Left lung (tissue), 10 donors: ENCODE data around the gene KCTD3. TPM values are rescaled to one million over a fixed set of nuclear protein-coding genes. Genes with fewer than 3 reads are reported as not detected.

Experiments used
- ATAC-seq: fragments of 200-7000 bp; cut with Tn5 transposase; one replicate; pipeline ENCODE4 v1.9.1; 2020; ENCODE audit warnings: moderate library complexity
- DNase-seq, 4 donors: peaks; one replicate each; pipeline ENCODE4 v3.0.0-alpha.2; 2013 to 2020
- H3K27ac ChIP-seq, 2 donors: fragments of 200-600 bp; sonication (generic) in 1 of 2; one replicate each; pipeline versions ENCODE4 v1.5.0 to v1.8.0; 2020 to 2021
- H3K27me3 ChIP-seq, 2 donors: fragments of 200-600 bp; sonication (generic) in 1 of 2; one replicate each; pipeline versions ENCODE4 v1.5.0 to v1.8.0; 2020 to 2021
- H3K36me3 ChIP-seq, 2 donors: fragments of 200-600 bp; sonication (generic) in 1 of 2; one replicate each; pipeline versions ENCODE4 v1.5.0 to v1.8.0; 2020 to 2021
- H3K4me1 ChIP-seq, 2 donors: fragments of 200-600 bp; one replicate each; pipeline ENCODE4 v1.8.0; 2021
- H3K4me3 ChIP-seq, 2 donors: fragments of 200-600 bp; sonication (generic) in 1 of 2; one replicate each; pipeline versions ENCODE4 v1.5.0 to v1.8.0; 2020 to 2021; ENCODE audit warnings: mild to moderate bottlenecking in 1 of 2
- H3K9me3 ChIP-seq, 2 donors: fragments of 200-600 bp; sonication (generic) in 1 of 2; one replicate each; pipeline versions ENCODE4 v1.5.0 to v1.8.0; 2020 to 2021
- CTCF ChIP-seq, 2 donors: fragments of 200-600 bp; sonication (generic) in 1 of 2; IDR thresholded peaks; one replicate each; pipeline versions ENCODE4 v1.5.0 to v1.8.0; 2021; ENCODE audit warnings: antibody characterized with exemption in 2 of 2
- intact Hi-C, 2 donors: fragments of 100-400 bp; cut with DNase I; formaldehyde crosslinking; loops; one replicate each; pipeline versions ENCODE4 v1.11.2 to v1.14.2; 2022
- polyA plus RNA-seq, 6 donors: library from polyadenylated mRNA; unstranded; fragments of 120-200 nt; gene quantifications; one replicate each; pipeline ENCODE4 v1.2.1, GENCODE V29; 2013; ENCODE audit not compliant: insufficient read length in 6 of 6
- total RNA-seq, 2 donors: library from RNA; stranded (reverse); fragmentation: NEBNext Ultra II Directional; extraction: Animal tissue kit (Norgen Biotek cat#: 25700); gene quantifications; one replicate each; pipeline ENCODE4 v1.2.1, GENCODE V29; 2021
- donor health status: DM: no; HTN: yes; CAD: no.
- donor health status: DM: no; HTN: no; CAD: no.

KCTD3 gene
- total and polyA plus RNA-seq, 8 donors = 19.8 to 81.2 (median 68.9) TPM

DNA sequence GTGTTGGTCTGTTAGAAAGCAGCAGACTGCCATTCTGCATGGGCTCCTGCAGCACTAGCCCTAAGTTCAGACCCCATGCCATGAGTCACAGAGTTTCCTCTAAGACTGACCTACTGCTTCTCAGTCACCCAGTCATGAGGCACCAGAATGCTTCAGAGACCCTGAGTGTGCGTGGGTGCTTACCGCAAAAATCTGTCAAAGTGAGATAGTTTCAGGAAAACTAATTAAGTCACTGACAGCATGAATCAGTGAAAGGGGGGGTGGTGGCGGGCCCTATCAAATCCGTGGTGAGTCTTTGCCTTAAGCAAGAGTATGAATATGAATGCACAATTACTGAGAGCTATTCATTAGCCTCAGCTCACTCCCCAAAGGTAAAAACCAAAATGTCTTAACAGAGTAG lies 98.1 kb downstream of the KCTD3 start:
- no peaks in the 10 kb centered on the region for H3K27me3 ChIP-seq
- no peaks in the 10 kb centered on the region for H3K36me3 ChIP-seq
- H3K4me1 ChIP-seq = no peaks in the 10 kb centered on the region
- DNase-seq (no peak), ATAC-seq (no peak)
- no peaks in the 10 kb centered on the region for H3K9me3 ChIP-seq
- no peak overlapping the region for H3K4me3 ChIP-seq
- TF ChIP-seq CTCF (IDR thresholded peaks at IDR 0.05) = no peak
- no peak overlapping the region for H3K27ac ChIP-seq
- intact Hi-C loops = no loop called here

DNA sequence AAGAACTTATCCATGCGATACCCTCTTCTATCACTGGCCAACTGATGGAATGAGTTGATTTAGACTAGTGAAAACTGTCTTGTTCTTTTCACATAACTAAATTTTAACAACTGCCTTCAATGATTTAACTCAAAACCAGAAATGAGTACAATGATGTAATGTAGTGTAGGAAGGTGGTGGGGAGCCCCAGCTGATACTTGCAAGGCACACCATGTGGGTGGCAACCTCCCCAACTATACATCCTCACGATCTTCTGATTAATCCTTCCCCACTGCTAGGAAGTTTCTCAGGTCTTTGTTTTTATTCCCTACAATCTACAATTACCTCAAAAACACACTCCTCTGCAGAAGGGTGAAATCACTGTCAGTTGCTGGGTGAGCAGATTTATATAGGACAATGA lies 100.7 kb downstream of the KCTD3 start:
- DNase-seq = no peak
- H3K4me1 ChIP-seq = no peaks in the 10 kb centered on the region
- no peak for TF ChIP-seq CTCF (IDR thresholded peaks at IDR 0.05)
- no peak overlapping the region for H3K4me3 ChIP-seq
- H3K36me3 ChIP-seq = no peaks in the 10 kb centered on the region
- ATAC-seq = no peak
- no peaks in the 10 kb centered on the region for H3K9me3 ChIP-seq
- H3K27ac ChIP-seq = no peak overlapping the region
- intact Hi-C loops = no loop called here
- no peaks in the 10 kb centered on the region for H3K27me3 ChIP-seq

DNA sequence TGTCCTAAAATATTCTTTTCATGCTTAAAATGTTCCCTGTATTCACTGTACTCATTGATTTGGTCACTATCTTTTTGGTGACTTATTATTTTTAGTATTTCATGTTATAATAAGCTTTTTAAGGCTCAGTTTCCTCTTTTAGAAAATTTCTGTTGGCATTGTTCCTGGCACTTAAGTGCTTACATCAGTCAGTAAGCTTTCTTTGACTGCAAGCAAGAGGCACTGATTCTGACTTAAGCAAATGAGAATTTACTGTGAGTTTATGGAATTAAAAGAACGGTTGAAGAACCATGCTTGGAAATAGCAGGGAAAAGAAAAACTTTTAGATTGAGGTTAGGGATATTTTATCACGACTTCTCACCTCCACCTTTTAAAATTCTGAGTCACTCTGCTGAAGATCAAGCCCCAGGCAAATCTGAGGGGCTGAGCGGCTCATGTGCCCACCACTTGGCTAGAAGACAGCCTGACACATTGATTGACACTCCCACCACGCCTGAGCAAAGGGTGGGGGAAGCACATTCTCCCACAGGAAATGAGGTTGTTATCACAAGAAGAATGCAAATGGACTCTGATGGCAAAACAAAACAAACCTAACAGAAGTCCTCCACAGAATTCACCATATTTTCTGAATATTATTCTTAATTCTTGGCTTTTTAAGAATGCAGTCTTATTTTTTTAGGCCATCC lies 102.8 kb downstream of the KCTD3 start:
- no peak overlapping the region for H3K27ac ChIP-seq
- H3K4me3 ChIP-seq = no peak overlapping the region
- H3K27me3 ChIP-seq = no peaks in the 10 kb centered on the region
- H3K4me1 ChIP-seq = no peaks in the 10 kb centered on the region
- intact Hi-C loops = no loop called here
- H3K36me3 ChIP-seq = no peaks in the 10 kb centered on the region
- TF ChIP-seq CTCF (IDR thresholded peaks at IDR 0.05) = no peak
- no peaks in the 10 kb centered on the region for H3K9me3 ChIP-seq
- ATAC-seq (no peak), DNase-seq (no peak)
